A549 (cell line): ENCODE measurements around the gene TBC1D23. TPM values are rescaled to one million over a fixed set of nuclear protein-coding genes. Genes with fewer than 3 reads are reported as not detected.

Experiments
- ATAC-seq, 2 experiments: fragments of 200-7000 bp in 1 of 2; fragments of >200 bp in 1 of 2; cut with Nextera tagmentation in 1 of 2; cut with Tn5 transposase in 1 of 2; 3 replicates each; pipeline versions ENCODE4 v1.8.0 to v1.9.1; 2018 to 2020; ENCODE audit warnings: mild to moderate bottlenecking in 1 of 2, moderate library complexity in 1 of 2
- CTCF ChIA-PET: fragments of 300-600 bp; sonication (Branson Sonifier 250); formaldehyde crosslinking; extraction: SDS; loops from one replicate; lab custom pipeline; 2021; ENCODE audit warnings: antibody characterized with exemption, inconsistent platforms; lab: Yijun Ruan, JAX
- POLR2A ChIA-PET: fragments of 350-600 bp; formaldehyde crosslinking; extraction: SDS; loops from one replicate; lab custom pipeline; 2021; ENCODE audit warnings: antibody characterized with exemption, inconsistent platforms; lab: Yijun Ruan, JAX
- DNase-seq, 2 experiments: peaks; one replicate each; pipeline versions ENCODE4 v3.0.0 to v3.0.0-alpha.2; 2011 to 2016; ENCODE audit warnings: low read depth in 1 of 2, low spot score in 1 of 2
- FAIRE-seq: peaks from 2 replicates; lab custom pipeline; 2011; peaks lifted over from hg19 to GRCh38; lab: Jason Lieb, UNC
- H3K27ac ChIP-seq, 2 experiments: fragments of >200 bp; sonication (Bioruptor Twin); formaldehyde crosslinking; 3 replicates each; pipeline ENCODE4 v1.5.1; 2016 to 2017
- H3K4me1 ChIP-seq: fragments of >200 bp; sonication (Bioruptor Twin); formaldehyde crosslinking; 3 replicates; pipeline ENCODE4 v1.6.1; 2016
- H3K4me2 ChIP-seq: fragments of >200 bp; sonication (Bioruptor Twin); formaldehyde crosslinking; 3 replicates; pipeline ENCODE4 v1.6.1; 2016
- H3K4me3 ChIP-seq: fragments of >200 bp; sonication (Bioruptor Twin); formaldehyde crosslinking; 3 replicates; pipeline ENCODE4 v1.5.1; 2016
- H3K9me3 ChIP-seq: fragments of >200 bp; sonication (Bioruptor Twin); formaldehyde crosslinking; 3 replicates; pipeline ENCODE4 v1.6.1; 2016
- CBX8 ChIP-seq: fragments of 200-600 bp; sonication (generic); IDR thresholded peaks from 2 replicates; pipeline ENCODE4 v1.6.1; 2016
- E2F6 ChIP-seq: IDR thresholded peaks from 2 replicates; pipeline ENCODE4 v1.6.1; 2012; ENCODE audit warnings: low read depth, borderline replicate concordance
- EHF ChIP-seq: fragments of 250-450 bp; sonication (Bioruptor Pico); IDR thresholded peaks from 2 replicates; pipeline ENCODE4 v1.5.0; 2020; ENCODE audit warnings: mild to moderate bottlenecking
- ELK1 ChIP-seq: fragments of 150-350 bp; IDR thresholded peaks from 2 replicates; pipeline ENCODE4 v1.6.1; 2014; ENCODE audit warnings: low read depth, mild to moderate bottlenecking, low read length
- GATA3 ChIP-seq: IDR thresholded peaks from 2 replicates; pipeline ENCODE4 v1.6.1; 2012; ENCODE audit warnings: borderline replicate concordance
- HES2 ChIP-seq: fragments of >200 bp; sonication (Bioruptor Twin); formaldehyde crosslinking; IDR thresholded peaks from 2 replicates; pipeline ENCODE4 v1.6.1; 2016
- HMGXB4 ChIP-seq: fragments of 250-450 bp; sonication (Bioruptor Pico); IDR thresholded peaks from 2 replicates; pipeline ENCODE4 v1.5.0; 2021; ENCODE audit warnings: mild to moderate bottlenecking, moderate library complexity, borderline replicate concordance
- HOXB5 ChIP-seq: fragments of 250-450 bp; sonication (Bioruptor Pico); IDR thresholded peaks from 2 replicates; pipeline ENCODE4 v1.5.0; 2020; ENCODE audit warnings: mild to moderate bottlenecking, moderate library complexity
- KDM5A ChIP-seq: fragments of 200-600 bp; sonication (generic); IDR thresholded peaks from 2 replicates; pipeline ENCODE4 v1.6.1; 2016; ENCODE audit warnings: antibody characterized with exemption, mild to moderate bottlenecking
- MAFK ChIP-seq: fragments of 450-650 bp; IDR thresholded peaks from 2 replicates; pipeline ENCODE4 v1.6.1; 2014; ENCODE audit not compliant: partially characterized antibody
- NFE2L2 ChIP-seq: fragments of 150-350 bp; conservative IDR thresholded peaks from 2 replicates; pipeline ENCODE4 v1.6.1; 2014; ENCODE audit warnings: low read length
- PBX3 ChIP-seq: IDR thresholded peaks from 2 replicates; pipeline ENCODE4 v1.6.1; 2012
- POLR2A ChIP-seq: IDR thresholded peaks from 2 replicates; pipeline ENCODE4 v1.6.1; 2012; ENCODE audit warnings: mild to moderate bottlenecking, low read length
- RAD21 ChIP-seq, 2 experiments: fragments of >200 bp in 1 of 2; sonication (Bioruptor Twin) in 1 of 2; formaldehyde crosslinking in 1 of 2; IDR thresholded peaks in 1 of 2; conservative IDR thresholded peaks in 1 of 2; 2 replicates in 1 of 2; 3 replicates in 1 of 2; pipeline ENCODE4 v1.6.1; 2012 to 2018; ENCODE audit warnings: inconsistent platforms in 1 of 2
- RARB ChIP-seq: fragments of 250-450 bp; sonication (Bioruptor Pico); IDR thresholded peaks from 2 replicates; pipeline ENCODE4 v1.8.0; 2021; ENCODE audit warnings: mild to moderate bottlenecking, moderate library complexity
- RFX5 ChIP-seq: fragments of 450-650 bp; IDR thresholded peaks from 2 replicates; pipeline ENCODE4 v1.7.1; 2014; ENCODE audit warnings: antibody characterized with exemption, mild to moderate bottlenecking, moderate library complexity
- TP53 ChIP-seq: fragments of 250-450 bp; sonication (Bioruptor Pico); IDR thresholded peaks from 2 replicates; pipeline ENCODE4 v1.5.0; 2021; ENCODE audit warnings: mild to moderate bottlenecking, moderate library complexity
- USF2 ChIP-seq: fragments of 450-650 bp; IDR thresholded peaks from 2 replicates; pipeline ENCODE4 v1.6.1; 2014; ENCODE audit warnings: antibody characterized with exemption
- ZC3H11A ChIP-seq: fragments of 450-650 bp; IDR thresholded peaks from 2 replicates; pipeline ENCODE4 v1.6.1; 2014; ENCODE audit warnings: antibody characterized with exemption, mild to moderate bottlenecking
- ZNF302 ChIP-seq: fragments of 250-450 bp; sonication (Bioruptor Pico); IDR thresholded peaks from 2 replicates; pipeline ENCODE4 v1.9.0; 2021; ENCODE audit warnings: inconsistent platforms, mild to moderate bottlenecking, moderate library complexity
- WGBS: methylation state at CpG from one replicate; pipeline ENCODE4 v1.1.6; 2017; ENCODE audit errors: missing lambda C conversion rate; 5-methylcytosine and 5-hydroxymethylcytosine counted together
- polyA plus RNA-seq, 4 experiments: library from polyadenylated mRNA; depleted of rRNA in 3 of 4; stranded (reverse); fragments of >200 nt; fragmentation: RNase III in 1 of 4; extraction: RNeasy Plus Mini Kit Qiagen cat#74134 plus additional on column Dnase treatment in 1 of 4; gene quantifications; 2 replicates in 3 of 4; 3 replicates in 1 of 4; pipeline ENCODE4 v1.2.3, GENCODE V29; 2011 to 2017

Gene TBC1D23
- polyA plus RNA-seq, 2 of the 4 experiments (the other 2 are of a cell fraction): 14.5 to 29.4 TPM

GRCh38 chr3:100245927-100246326, 14.9 kb upstream of the TBC1D23 start:
- no peak for DNase-seq

GRCh38 chr3:100246999-100247398, 13.8 kb upstream of the TBC1D23 start:
- TF ChIP-seq HOXB5 (CRISPR knock-in tag) (no peak), NFE2L2 (no peak), ZNF302 (no peak), ELK1 (no peak), RARB (CRISPR knock-in tag) (no peak), E2F6 (no peak), CBX8 (no peak), GATA3 (no peak), RAD21 (conservative IDR thresholded peaks at IDR 0.05 in 1 of 2, IDR thresholded peaks at IDR 0.05 in 1 of 2) (no peak), KDM5A (no peak), EHF (CRISPR knock-in tag) (no peak), USF2 (no peak), RFX5 (no peak), ZC3H11A (no peak), TP53 (CRISPR knock-in tag) (no peak), HMGXB4 (no peak), HES2 (no peak), POLR2A (no peak)
- CTCF ChIA-PET: no interaction called here
- POLR2A ChIA-PET: no interaction called here
- H3K4me1 ChIP-seq: no peaks in the 10 kb centered on the region
- no peaks in the 10 kb centered on the region for H3K9me3 ChIP-seq
- no peak for DNase-seq
- no peak overlapping the region for H3K27ac ChIP-seq
- H3K4me2 ChIP-seq: no peak overlapping the region
- no peak overlapping the region for H3K4me3 ChIP-seq
- no peak for FAIRE-seq
- no peak for ATAC-seq

More at GRCh38 chr3:100245927-100246326, 14.9 kb upstream of the TBC1D23 start:
- H3K4me2 ChIP-seq: no peak overlapping the region
- no peak for TF ChIP-seq ZNF302
- no peak for TF ChIP-seq MAFK
- TF ChIP-seq PBX3: no peak
- TF ChIP-seq E2F6: no peak
- TF ChIP-seq, all 56 proteins: peak for 0
- ATAC-seq (no peak), FAIRE-seq (no peak)
- 10% methylated on average over 4 of the region's 4 CpGs for WGBS
- no peaks in the 10 kb centered on the region for H3K4me1 ChIP-seq
- no peak overlapping the region for H3K4me3 ChIP-seq
- ChIA-PET CTCF (interaction anchor here (0.6 to 2.7 kb wide), 4 partner anchors 8 to 489 kb away, joined by 3 to 9 read pairs (median 4); no protein-coding TSS in a partner anchor), POLR2A (no interaction called here)
- no peaks in the 10 kb centered on the region for H3K9me3 ChIP-seq
- H3K27ac ChIP-seq: no peak overlapping the region
